Smooth muscle cell (in vitro differentiated cells): ENCODE data around the gene BMERB1. TPM values are rescaled to one million over a fixed set of nuclear protein-coding genes. Genes with fewer than 3 reads are reported as not detected.

Source experiments
- DNase-seq: peaks from one replicate; lab custom pipeline; 2025; ENCODE audit not compliant: unreplicated experiment; lab: John Stamatoyannopoulos, UW
- H2AFZ ChIP-seq: fragments of 200-600 bp; sonication (generic); 2 replicates; pipeline ENCODE4 v1.6.0; 2016; ENCODE audit warnings: antibody characterized with exemption, low read depth, mild to moderate bottlenecking
- H3F3A ChIP-seq: fragments of 200-600 bp; sonication (generic); 2 replicates; pipeline ENCODE4 v1.6.0; 2017; ENCODE audit warnings: antibody characterized with exemption, low read depth
- H3K27ac ChIP-seq: fragments of 200-600 bp; sonication (generic); 2 replicates; pipeline ENCODE4 v1.5.1; 2016; ENCODE audit warnings: low read depth, mild to moderate bottlenecking
- H3K27me3 ChIP-seq: fragments of 200-600 bp; sonication (generic); 2 replicates; pipeline ENCODE4 v1.6.1; 2016; ENCODE audit warnings: low read depth, mild to moderate bottlenecking
- H3K36me3 ChIP-seq: fragments of 200-600 bp; sonication (generic); 2 replicates; pipeline ENCODE4 v1.5.1; 2016; ENCODE audit warnings: low read depth
- H3K4me1 ChIP-seq: fragments of 200-600 bp; sonication (generic); 2 replicates; pipeline ENCODE4 v1.5.1; 2016; ENCODE audit warnings: low read depth
- H3K4me2 ChIP-seq: fragments of 200-600 bp; sonication (generic); 2 replicates; pipeline ENCODE4 v1.6.0; 2016; ENCODE audit warnings: mild to moderate bottlenecking
- H3K4me3 ChIP-seq: fragments of 200-600 bp; sonication (generic); 2 replicates; pipeline ENCODE4 v1.5.1; 2016; ENCODE audit warnings: mild to moderate bottlenecking
- H3K79me2 ChIP-seq: fragments of 200-600 bp; sonication (generic); 2 replicates; pipeline ENCODE4 v1.6.0; 2016; ENCODE audit warnings: low read depth, mild to moderate bottlenecking
- H3K9ac ChIP-seq: fragments of 200-600 bp; sonication (generic); 2 replicates; pipeline ENCODE4 v1.6.0; 2016; ENCODE audit warnings: low read depth
- H3K9me3 ChIP-seq: fragments of 200-600 bp; sonication (generic); replicated peaks from 2 replicates; pipeline ENCODE4 v1.5.1; 2016; ENCODE audit warnings: low read depth
- H4K20me1 ChIP-seq: fragments of 200-600 bp; sonication (generic); 2 replicates; pipeline ENCODE4 v1.6.0; 2016; ENCODE audit warnings: low read depth
- WGBS: methylation state at CpG from one replicate; pipeline ENCODE4 v1.1.7; 2016; ENCODE audit warnings: low lambda C conversion rate; 5-methylcytosine and 5-hydroxymethylcytosine counted together
- polyA plus RNA-seq: library from polyadenylated mRNA; unstranded; fragments of >200 nt; fragmentation: Nextera tagmentation; extraction: Ambion mirVana; gene quantifications from 2 replicates; pipeline ENCODE4 v1.2.1, GENCODE V29; 2016
- total RNA-seq: library from RNA; depleted of rRNA; stranded (reverse); fragments of >200 nt; gene quantifications from 2 replicates; pipeline ENCODE4 v1.2.3, GENCODE V29; 2014
- TF ChIP-seq, protein P1 (sequence below): fragments of 200-600 bp; sonication (generic); IDR thresholded peaks from 2 replicates; pipeline ENCODE4 v1.5.1; 2017; ENCODE audit warnings: borderline replicate concordance, mild to moderate bottlenecking, antibody characterized with exemption; ENCODE audit not compliant: insufficient read depth, poor library complexity, severe bottlenecking

BMERB1 gene
- total and polyA plus RNA-seq, 2 experiments from 2014 or later = 16.5 to 20.0 TPM

DNA sequence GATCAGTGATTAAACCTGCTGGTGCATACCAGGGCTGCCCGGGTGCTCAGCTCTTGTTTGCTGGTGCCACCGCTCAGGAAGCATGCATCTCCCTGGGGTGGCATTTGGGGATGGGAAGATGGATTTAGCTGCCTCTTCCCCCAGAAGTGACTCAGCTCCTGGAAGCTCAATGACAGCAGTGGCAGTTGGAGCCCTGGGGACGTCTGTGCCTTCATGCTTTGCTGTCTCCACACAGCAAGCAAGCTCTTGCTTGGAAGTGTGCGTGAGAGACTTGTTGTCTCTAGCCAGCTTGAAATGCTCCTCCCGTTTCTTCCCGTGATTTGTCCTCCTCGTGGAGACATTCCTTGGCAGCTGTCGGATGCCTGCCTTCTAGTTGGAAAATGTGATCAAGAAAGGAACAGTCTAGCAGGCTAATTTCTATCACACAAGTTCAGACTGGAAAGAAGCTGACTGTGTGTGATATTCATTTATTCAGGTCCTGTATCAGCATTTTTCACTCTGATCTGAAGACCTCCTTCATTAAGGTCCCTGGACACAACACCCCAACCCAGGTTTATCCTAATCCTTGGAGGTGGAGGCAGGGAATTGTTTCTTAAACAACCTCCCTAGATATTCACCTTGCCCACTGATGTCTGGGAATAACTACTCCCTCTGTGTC is 73.0 kb downstream of the BMERB1 start:
- H3K27ac ChIP-seq = no peak overlapping the region

DNA sequence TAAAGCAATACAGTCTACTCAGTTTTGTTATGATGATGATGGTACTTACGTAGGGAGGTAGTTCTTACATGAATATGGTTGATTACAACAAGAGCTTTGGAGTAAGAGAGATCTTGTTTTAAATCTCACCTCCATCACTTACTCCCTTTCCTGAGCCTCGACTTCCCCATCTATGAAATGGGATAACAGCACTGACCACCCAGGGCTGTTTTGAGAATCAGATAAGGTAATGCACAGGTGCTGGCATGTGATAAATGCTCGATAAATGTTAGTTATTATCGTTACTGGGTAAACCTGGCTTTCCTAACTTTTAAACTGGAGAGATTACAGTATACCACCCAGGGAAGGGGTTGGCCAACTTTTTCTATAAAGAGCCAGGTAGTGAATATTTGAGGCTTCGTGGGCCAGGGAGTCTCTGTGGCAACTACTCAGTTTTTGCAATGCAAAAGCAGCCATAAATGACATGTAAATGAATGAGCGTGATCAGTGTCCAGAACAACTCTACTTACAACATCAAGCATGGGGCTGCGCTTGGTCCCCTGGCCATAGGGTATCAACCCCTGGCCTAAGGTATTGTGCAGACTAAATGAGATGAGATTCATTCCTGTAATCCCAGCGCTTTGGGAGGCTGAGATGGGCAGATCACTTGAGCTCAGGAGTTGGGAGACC is 73.7 kb downstream of the BMERB1 start:
- 91% methylated on average over 8 of the region's 8 CpGs for WGBS

More for the DNA sequence above, 73.0 kb downstream of the BMERB1 start:
- no peaks in the 10 kb centered on the region for H3F3A ChIP-seq
- H3K79me2 ChIP-seq = no peaks in the 10 kb centered on the region
- H4K20me1 ChIP-seq = peaks cover 4% of the 10 kb centered on the region
- no peak for DNase-seq
- no peaks in the 10 kb centered on the region for H3K36me3 ChIP-seq
- peak overlapping the region; percentile 22 for H3K4me2 ChIP-seq
- H3K27me3 ChIP-seq = no peaks in the 10 kb centered on the region
- H2AFZ ChIP-seq = no peak overlapping the region
- H3K9ac ChIP-seq = peak overlapping the region; percentile 39
- H3K4me3 ChIP-seq = no peak overlapping the region
- peaks cover 6% of the 10 kb centered on the region for H3K4me1 ChIP-seq
- TF ChIP-seq, protein P1, sequence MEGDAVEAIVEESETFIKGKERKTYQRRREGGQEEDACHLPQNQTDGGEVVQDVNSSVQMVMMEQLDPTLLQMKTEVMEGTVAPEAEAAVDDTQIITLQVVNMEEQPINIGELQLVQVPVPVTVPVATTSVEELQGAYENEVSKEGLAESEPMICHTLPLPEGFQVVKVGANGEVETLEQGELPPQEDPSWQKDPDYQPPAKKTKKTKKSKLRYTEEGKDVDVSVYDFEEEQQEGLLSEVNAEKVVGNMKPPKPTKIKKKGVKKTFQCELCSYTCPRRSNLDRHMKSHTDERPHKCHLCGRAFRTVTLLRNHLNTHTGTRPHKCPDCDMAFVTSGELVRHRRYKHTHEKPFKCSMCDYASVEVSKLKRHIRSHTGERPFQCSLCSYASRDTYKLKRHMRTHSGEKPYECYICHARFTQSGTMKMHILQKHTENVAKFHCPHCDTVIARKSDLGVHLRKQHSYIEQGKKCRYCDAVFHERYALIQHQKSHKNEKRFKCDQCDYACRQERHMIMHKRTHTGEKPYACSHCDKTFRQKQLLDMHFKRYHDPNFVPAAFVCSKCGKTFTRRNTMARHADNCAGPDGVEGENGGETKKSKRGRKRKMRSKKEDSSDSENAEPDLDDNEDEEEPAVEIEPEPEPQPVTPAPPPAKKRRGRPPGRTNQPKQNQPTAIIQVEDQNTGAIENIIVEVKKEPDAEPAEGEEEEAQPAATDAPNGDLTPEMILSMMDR = no peak
- no peaks in the 10 kb centered on the region for H3K9me3 ChIP-seq
- 29% methylated on average over 8 of the region's 8 CpGs for WGBS

DNA sequence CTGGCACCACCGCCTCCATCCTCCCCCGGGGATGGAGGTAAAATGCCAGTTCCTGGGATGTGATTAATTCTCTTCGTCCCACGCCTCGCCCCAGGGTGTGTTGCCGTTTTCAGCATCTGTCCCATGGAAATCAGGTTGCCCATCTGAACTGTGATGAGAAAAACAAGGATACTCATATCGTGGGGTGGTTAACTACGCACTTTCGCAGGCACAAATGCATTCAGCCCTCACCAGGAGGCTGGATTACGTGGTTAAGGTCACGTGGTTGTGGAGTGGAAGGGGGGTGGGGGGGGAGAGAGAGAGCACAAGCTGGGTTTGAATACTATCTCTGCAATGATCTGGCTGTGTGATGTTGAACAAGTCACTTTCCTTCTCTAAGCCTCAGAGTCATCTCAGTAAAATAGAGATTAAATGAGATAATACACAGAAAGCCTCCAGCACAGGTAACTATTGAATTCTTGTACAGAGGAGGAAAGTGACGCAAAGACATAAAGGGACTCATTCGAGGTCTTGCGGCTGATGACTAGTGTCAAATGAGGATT is 74.7 kb downstream of the BMERB1 start:
- Histone ChIP-seq H3K9ac (no peak overlapping the region), H3K9me3 (no peaks in the 10 kb centered on the region), H3K79me2 (no peaks in the 10 kb centered on the region), H3K27ac (no peak overlapping the region), H3K4me2 (no peak overlapping the region), H2AFZ (no peak overlapping the region), H3K4me3 (no peak overlapping the region), H3F3A (no peaks in the 10 kb centered on the region), H4K20me1 (peaks cover 4% of the 10 kb centered on the region), H3K36me3 (no peaks in the 10 kb centered on the region), H3K27me3 (no peaks in the 10 kb centered on the region), H3K4me1 (peaks cover 6% of the 10 kb centered on the region)
- DNase-seq = no peak
- TF ChIP-seq, protein P1 = no peak
- 73% methylated on average over 14 of the region's 14 CpGs for WGBS

More for the DNA sequence above, 73.7 kb downstream of the BMERB1 start:
- H3K4me3 ChIP-seq = no peak overlapping the region
- no peaks in the 10 kb centered on the region for H3K9me3 ChIP-seq
- no peak overlapping the region for H2AFZ ChIP-seq
- peak overlapping the region; percentile 39 for H3K9ac ChIP-seq
- no peaks in the 10 kb centered on the region for H3K27me3 ChIP-seq
- TF ChIP-seq, protein P1 = no peak
- peaks cover 4% of the 10 kb centered on the region for H4K20me1 ChIP-seq
- H3K4me2 ChIP-seq = no peak overlapping the region
- no peaks in the 10 kb centered on the region for H3F3A ChIP-seq
- H3K79me2 ChIP-seq = no peaks in the 10 kb centered on the region
- no peak for DNase-seq
- no peak overlapping the region for H3K27ac ChIP-seq
- peaks cover 6% of the 10 kb centered on the region for H3K4me1 ChIP-seq
- no peaks in the 10 kb centered on the region for H3K36me3 ChIP-seq
